Renal cortex interstitium (tissue), 11 donors: ENCODE measurements around the gene IL26. TPM values are rescaled to one million over a fixed set of nuclear protein-coding genes. Genes with fewer than 3 reads are reported as not detected.

ENCODE experiments used
- DNase-seq, 11 donors: peaks; one replicate each; pipeline ENCODE4 v3.0.0-alpha.2; 2013; ENCODE audit warnings: low read depth in 9 of 11, low spot score in 4 of 11; ENCODE audit errors: extremely low read depth in 1 of 11
- polyA plus RNA-seq, 3 donors: library from polyadenylated mRNA; unstranded; fragments of 120-200 nt; gene quantifications; one replicate each; pipeline ENCODE4 v1.2.1, GENCODE V29; 2013; ENCODE audit not compliant: insufficient read length in 3 of 3

Gene IL26
- polyA plus RNA-seq, 3 donors, result not detected

DNA sequence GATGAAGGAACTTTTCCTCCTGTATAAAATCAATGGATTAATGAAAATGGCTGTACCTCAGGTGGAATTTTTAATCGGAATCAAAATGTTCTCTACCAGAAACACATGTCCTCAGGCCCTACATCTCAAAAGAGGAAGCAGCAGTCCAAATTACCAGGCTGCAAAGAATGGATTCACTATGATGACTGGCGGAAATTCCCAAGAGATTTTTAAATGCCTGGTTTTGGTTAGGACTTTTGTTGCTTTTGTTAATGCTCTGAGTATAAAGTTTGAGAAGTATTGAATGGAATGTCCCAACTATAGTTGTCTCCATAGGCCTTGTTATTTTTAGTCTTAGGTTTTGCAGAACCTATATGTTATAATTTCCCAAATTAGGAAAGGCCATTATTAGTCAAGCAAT, 54.9 kb downstream of the IL26 start:
- no peak for DNase-seq

DNA sequence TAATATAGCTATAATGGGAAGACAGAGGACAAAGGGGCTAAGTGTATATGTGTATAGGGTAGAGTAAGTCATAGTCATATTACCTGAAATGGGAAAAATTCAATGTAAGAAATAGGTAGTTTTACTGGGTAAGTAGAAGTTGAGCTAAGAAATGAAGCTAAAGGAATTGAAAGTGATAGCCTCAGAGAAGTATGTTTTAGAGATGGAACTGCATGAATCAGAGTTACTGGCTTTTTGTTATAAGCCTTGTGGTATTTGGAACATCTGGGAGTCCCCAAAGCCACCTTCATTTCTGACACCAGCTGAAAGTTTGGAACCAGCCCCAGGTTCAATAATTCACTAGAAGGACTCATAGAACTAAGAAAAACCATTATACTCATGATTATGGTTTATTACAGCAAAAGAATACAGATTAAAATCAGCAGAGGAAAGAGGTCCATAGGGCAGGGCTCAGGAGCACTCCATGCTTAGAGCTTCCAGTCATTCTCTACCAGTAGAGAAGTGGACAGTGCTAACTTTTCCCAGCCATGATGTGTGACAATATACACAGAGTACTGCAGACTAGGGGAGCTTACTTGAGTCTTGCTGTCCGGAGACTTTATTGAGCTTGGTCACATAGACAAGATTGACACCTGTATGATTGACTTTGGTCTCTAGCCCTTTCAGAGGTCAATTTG, 56.3 kb downstream of the IL26 start:
- DNase-seq, result no peak

DNA sequence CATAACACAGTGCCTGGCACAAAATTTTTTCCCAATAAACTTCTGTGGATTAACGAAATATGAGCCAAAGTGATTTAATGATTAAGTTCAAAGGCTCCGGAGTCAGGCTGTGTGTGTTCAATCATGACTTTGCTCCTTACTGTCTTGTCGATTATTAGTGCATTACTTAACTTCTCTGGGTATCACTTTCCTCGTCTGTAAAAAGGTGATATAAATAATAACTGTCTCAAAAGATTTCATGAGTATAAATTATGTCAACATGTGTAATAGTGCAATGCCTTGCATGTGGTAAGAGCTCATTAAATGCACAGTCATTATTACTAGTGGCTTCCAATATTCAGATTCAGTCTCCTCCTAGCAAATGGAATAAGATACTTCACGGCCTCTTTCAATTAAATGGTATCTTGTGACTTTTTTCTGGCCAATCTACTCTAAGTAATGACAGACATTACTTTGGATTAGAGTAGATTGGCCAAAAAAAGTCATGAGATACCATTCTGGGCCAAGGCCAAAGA, 59.2 kb downstream of the IL26 start:
- no peak for DNase-seq

DNA sequence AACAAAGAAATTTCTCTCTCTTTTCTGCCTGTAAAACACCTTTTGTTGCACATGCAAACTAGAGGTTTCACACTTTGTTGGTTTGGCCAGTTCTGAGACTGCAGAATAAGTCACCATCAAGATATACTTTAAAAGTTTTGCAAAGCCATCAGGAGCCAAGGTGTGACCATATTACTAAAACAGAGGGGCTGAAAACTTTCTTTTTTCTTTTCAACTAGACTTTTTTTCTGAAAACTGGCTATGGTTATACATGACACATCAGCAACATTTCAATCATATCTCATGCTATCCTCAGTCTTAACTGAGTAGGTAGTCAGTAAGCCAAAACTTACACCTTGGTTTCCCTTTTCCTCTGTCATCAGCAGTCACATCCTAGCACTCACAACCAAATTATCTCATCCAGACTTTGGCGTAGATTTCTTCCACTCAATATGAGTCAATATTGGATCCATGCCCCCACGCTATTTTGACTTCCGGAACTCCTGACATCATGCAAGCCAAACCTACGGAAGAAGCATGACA, 62.0 kb downstream of the IL26 start:
- no peak for DNase-seq

DNA sequence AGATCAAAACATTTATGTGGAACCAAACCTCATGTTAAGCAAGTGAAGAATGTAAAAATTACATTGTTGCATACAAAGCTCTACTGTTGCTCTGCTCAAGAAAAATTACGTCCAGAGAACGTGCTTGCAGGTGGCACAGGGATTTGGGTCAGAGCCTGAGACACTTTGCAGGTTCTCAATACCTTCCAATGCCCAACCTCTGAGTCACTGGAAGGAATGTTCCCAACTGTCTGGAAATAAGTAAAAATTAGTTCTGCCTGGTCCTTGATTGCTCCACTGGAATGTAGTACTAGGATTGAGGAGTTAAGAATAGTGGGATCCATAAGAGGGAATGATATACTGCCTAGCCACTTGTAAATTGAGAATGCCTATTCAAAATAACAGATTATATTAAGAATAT, 63.2 kb downstream of the IL26 start:
- DNase-seq, result no peak

DNA sequence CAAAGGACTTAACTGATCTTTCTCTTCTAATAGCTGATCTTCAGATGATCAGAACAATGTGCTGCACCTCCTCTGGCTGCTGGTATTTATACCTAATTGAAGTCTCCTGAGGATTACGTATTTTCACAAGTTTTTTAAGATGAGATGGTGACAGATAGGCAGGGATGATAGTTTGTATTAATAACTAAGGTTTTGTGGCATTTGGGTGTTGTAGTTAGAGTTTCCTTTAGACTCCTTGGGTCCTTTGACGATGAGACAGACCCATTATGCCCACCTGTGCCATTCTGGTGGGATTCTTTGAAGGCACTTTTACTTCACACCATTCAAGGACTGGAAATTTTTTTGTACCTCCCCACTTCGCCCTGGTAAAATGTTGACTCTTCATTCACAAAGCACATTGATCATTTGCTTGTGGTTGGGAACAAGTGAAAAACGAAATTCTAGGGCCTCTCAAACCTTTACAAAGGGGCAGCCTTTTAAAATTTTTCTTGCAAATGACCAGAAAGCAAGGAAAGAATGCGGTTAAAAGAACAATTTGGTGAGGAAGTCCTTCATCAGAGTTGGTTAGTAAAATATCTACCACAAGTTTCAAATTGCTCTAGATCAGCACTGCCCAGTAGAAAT, 65.8 kb downstream of the IL26 start, which contains the start of gene IFNG:
Gene IFNG, minus strand, starts transcription at position 60 of the 624 bp plus-strand sequence. CDS start 125 bp downstream, outside the sequence.
- no peak for DNase-seq

DNA sequence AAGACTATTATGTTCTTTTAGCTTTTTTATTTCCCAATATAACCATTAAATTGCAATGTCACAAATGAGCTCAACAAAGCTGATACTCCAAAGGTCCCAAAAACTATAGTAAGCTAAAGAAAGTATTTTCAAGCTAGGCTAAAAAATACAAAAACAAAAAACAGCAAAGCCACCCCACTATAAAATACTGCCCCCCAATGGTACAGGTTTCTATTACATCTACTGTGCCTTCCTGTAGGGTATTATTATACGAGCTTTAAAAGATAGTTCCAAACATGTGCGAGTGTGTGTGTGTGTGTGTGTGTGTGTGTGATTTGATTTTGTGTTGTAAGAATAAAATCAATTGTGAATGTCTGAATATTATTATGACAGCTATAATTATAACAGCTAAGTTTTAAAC, 67.2 kb downstream of the IL26 start:
- no peak for DNase-seq

DNA sequence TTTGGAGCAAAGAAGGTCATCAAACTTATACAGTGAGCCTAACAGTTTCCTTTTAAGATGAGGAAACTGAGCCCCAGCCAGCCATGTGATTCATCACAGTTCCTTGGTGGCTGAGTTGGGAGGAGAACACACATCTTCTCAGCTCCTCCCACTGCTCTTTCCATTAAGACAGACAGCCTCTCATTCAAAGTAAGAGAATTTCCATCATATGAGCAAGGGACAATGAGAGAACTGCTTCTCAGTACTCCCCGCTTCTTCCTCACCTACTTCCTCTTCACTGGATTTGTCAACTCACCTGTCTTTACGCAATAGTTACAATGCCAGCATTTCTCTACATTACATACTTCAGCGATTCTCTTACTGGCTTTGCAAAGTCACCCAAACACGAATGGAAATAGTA, 68.2 kb downstream of the IL26 start:
- DNase-seq, result no peak

DNA sequence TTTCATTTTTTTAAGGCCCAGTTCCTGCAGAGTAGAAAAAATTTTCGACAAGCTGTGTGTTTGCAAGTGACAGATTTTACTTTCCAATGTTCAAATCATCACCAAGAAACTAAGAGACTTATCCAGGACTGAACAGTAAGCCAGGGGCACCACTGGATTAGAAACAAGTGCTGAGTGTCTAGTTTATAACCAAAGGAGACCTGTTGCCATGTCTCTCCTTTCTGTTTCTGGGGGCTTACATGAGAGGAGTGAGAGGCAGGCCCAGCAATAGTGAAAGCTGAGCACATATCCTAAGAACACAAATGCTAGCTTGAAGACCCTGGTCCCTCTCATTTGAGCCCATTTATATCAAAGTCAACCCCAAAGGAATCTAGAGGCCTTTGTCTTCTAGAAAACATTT, 69.0 kb downstream of the IL26 start:
- no peak for DNase-seq

DNA sequence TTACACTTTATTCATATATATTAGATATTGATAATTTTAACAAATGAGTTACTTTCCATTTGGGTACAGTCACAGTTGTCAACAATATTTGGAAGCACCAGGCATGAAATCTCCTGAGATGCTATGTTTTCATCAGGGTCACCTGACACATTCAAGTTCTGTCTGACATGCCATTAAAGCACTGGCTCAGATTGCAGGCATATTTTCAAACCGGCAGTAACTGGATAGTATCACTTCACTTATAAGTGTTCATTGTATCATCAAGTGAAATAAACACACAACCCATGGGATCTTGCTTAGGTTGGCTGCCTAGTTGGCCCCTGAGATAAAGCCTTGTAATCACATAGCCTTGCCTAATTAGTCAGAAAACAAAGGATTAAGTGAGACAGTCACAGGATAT, 70.8 kb downstream of the IL26 start:
- DNase-seq, result no peak

Other genes with a start within 250 kb of the IL26 start
- under 1 TPM in 1 of 3 donors, not detected in 2; 0.17 TPM for gene IFNG-AS1, start 236.4 kb downstream of the IL26 start, polyA plus RNA-seq
- not detected for gene IFNG, start 66.1 kb downstream of the IL26 start, polyA plus RNA-seq
- gene IL22, start 27.8 kb upstream of the IL26 start, polyA plus RNA-seq, result not detected
- gene MDM1, start 106.6 kb upstream of the IL26 start, polyA plus RNA-seq, result 10 to 100 TPM; 33.6 to 36.8 (median 36.1) TPM